Activated naive CD8-positive, alpha-beta T cell treated with anti-CD3 and anti-CD28 coated beads, Interleukin-2, amount 50 U/mL, for 16 hours (primary cell): ENCODE measurements around the gene GRK3.
"Not testable (repeated sequence)": the region's sequence is repeated elsewhere in the genome, so short reads cannot be mapped to it uniquely, and the experiment has no call there.

Source experiments
- DNase-seq: peaks from one replicate; pipeline ENCODE4 v3.0.0-alpha.2; 2020; ENCODE audit warnings: low read depth, low spot score

Gene GRK3

GRCh38 chr22:25625747-25626623, 61.5 kb downstream of the GRK3 start:
- DNase-seq = not testable (repeated sequence)

- DNase-seq = no peak
These were observed 62.1 kb downstream of the GRK3 start for GRCh38 chr22:25626624-25626990.

GRCh38 chr22:25627271-25627852, 62.9 kb downstream of the GRK3 start:
- DNase-seq = no peak

GRCh38 chr22:25628494-25628893, 64.0 kb downstream of the GRK3 start:
- no peak for DNase-seq

GRCh38 chr22:25629613-25630012, 65.1 kb downstream of the GRK3 start:
- no peak for DNase-seq

GRCh38 chr22:25630447-25630846, 66.0 kb downstream of the GRK3 start:
- no peak for DNase-seq

GRCh38 chr22:25636323-25636722, 71.8 kb downstream of the GRK3 start:
- DNase-seq = no peak

GRCh38 chr22:25637032-25637431, 72.6 kb downstream of the GRK3 start:
- no peak for DNase-seq

GRCh38 chr22:25637672-25638071, 73.2 kb downstream of the GRK3 start:
- DNase-seq = no peak

- DNase-seq = no peak
These were observed 74.2 kb downstream of the GRK3 start for GRCh38 chr22:25638638-25639037.

- no peak for DNase-seq
These were observed 77.2 kb downstream of the GRK3 start for GRCh38 chr22:25641650-25642049.

GRCh38 chr22:25643232-25644000, 78.9 kb downstream of the GRK3 start:
- no peak for DNase-seq

GRCh38 chr22:25644122-25644521, 79.6 kb downstream of the GRK3 start:
- DNase-seq = no peak

- no peak for DNase-seq
These were observed 80.8 kb downstream of the GRK3 start for GRCh38 chr22:25645266-25645665.

- no peak for DNase-seq
These were observed 81.5 kb downstream of the GRK3 start for GRCh38 chr22:25645964-25646363.

GRCh38 chr22:25650833-25651232, 86.4 kb downstream of the GRK3 start:
- no peak for DNase-seq

- no peak for DNase-seq
These were observed 87.0 kb downstream of the GRK3 start for GRCh38 chr22:25651332-25652085.

- no peak for DNase-seq
These were observed 90.2 kb downstream of the GRK3 start for GRCh38 chr22:25654676-25655075.

- no peak for DNase-seq
These were observed 91.0 kb downstream of the GRK3 start for GRCh38 chr22:25655371-25655935.

GRCh38 chr22:25656724-25657123, 92.2 kb downstream of the GRK3 start:
- no peak for DNase-seq

GRCh38 chr22:25658633-25659032, 94.2 kb downstream of the GRK3 start:
- no peak for DNase-seq
